Measurements from ENCODE around the gene GLIS2.

The GLIS2 gene

DNA sequence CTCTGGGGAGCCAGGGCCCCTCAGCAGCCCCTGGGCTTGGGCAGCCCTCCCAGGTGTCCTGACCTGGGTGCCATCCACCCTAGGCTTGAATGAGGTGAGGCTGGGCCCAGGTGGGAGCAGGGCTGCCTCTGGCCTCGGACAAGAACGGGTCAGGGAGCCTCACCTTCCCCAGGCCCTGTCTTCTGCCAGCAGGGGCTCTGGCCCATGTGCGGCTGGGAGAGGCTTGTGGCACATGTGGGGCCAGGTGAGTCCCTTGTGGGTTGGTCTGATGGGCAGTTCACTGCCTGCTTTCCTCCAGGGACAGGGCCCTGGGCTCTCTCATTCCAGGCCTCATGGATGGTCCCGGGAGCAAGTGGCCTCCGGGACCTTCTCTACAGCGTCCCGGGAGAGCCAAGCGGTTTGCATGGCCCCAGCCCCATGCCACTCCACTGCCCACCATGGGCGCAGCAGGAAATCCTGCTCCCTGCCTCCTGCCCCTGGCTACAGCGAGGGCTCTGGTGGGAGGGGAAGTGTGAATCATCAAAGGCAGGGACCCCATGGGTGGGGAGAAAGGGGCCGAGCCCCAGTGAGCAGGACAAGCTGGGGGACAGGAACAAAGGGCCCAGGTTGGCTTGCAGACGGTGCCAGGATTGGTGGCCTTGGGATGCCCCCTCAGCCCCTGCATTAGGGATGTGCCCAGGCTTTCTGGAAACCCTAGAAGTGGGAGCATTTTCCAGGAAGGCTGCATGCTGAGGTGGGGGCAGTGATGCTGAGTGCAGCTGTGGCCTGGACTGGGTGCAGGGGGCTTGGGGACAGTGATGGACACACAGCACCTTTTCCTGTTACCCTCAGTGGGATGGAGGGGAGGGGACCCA, 68.0 kb downstream of the GLIS2 start:
- no peak for DNase-seq (ENCODE audit: low spot score)

DNA sequence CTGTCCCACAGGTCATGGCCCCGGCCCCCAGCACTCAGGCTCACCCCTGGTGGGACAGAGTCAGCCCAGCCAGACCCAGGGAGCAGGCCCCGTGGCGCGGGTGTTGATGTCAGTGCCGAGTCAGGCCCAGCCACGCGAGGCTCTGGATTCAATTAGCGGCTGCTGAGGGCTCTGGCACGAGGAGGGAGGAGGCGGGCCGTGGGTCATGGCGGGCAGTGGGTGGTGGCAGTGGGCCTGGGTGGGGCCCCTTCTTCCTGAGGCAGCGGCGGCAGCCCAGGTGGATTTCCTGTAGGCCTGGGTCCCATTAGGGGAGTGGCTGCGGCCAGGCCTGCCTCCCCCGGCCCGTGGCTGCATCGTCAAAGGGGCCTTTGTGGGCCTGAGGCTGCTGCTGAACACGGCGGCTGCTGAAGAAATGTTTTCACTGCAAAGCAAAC, 68.7 kb downstream of the GLIS2 start:
- no peak for DNase-seq (ENCODE audit: low spot score)

DNA sequence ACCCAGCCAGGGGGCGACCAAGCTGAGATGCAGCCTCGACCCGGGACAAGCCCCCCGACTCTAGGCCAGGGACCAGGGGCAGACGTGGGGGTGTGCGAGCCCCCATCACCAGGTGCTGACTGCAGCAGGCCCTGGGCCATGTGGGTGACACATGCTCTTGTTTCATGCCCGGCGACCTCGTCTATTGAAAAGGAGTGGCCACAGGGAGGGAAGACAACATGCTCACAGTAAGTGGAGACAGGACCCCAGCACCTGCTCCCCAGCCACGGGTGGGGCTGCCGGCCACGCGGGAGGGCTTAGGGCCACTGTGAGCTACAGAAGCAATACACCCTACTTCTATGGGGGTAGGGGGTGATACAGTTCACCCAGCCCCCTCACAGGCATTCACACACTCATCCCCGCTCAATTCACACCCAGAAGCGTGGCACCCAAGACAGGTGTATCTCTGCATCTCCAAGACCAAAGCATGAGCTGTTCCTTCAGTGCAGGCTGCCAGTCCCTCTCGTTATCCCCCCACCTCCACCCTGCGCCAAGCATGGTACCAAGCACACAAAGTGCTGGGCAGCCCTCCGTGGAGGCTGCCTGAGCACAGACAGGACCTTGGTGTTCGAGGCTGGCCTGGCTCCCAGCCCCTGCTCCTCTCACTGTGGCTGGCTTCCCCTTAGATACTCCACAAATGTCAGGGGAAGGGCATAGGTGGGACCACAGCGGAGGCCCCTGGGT, 69.4 kb downstream of the GLIS2 start:
- DNase-seq (ENCODE audit: low spot score): no peak

DNA sequence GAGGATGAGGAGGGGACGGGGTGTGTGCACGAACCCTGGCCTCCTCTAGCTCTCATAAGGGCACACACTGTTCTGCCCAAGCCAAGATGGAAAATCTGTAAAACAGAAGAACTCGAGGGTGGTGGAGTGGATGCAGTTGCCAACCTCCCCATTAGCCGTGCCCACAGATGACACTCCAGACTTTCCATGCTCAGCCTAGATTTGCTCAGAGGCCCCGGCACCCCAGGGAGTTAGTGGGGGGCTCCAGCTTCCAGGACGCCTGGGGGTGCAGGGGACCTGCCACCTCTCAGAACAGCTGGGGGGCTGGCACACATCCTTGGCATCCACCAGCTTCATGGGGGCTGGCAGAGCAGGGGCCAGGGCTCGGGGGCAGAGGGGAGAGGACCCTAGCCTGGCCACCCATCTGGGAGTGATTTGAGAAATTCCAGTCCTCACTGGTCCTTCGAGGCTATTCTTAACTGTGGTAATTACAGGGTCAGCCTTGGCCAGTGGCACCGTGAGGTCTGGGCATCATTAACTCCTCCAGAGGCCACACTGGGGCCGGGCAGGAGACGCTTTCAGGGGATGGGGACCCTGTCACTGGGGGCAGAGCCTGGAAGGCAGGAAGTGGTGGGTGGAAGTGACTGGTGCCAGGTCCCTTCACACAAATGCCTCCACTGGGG, 70.1 kb downstream of the GLIS2 start:
- DNase-seq (ENCODE audit: low spot score): no peak

DNA sequence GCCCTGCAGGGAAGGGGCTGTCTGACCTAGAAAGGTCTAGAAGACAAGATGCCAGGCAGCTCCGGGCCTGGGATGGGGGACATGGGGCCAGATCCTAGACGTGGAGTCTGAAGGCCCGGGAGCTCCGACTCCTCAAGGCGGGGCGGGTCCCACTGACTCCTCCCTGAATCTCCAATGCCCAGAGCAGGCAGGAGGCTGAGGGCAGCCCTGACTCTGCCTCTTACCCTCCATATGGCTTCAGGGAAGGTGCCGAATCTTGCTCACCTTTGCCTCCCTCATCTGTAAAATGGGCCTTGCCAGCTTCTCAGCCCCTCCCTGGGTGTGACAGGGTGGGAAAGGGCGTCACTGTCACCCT, 70.6 kb downstream of the GLIS2 start:
- DNase-seq (ENCODE audit: low spot score): no peak

DNA sequence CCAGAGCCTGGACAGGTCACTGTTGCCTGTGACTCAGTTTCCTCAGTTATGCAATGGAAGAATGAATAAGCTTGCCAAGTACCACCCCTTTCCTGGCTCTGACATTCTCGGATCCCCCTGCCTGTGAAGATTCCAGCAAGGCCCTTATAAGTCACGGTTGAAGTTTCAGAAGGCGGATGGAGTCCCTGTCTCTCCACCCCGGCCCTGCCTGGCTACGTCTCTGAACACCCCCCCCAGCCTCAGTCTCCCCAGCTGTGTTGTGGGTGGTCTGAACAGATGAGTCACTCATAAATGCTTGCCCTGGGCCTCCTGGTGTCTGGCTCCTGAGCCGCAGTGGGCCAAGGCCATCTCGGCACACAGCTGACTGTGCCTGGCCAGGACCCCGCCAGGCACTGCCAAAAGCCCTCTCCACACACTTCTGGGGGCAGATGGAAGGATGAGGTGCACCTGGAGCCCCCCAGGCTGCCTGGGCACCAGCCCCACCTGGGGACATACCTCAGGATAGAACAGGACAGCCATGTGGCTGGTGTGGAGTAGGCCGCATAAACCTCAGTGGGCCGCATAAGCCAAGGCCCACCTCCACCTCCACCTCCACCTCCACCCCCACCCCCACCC, 71.2 kb downstream of the GLIS2 start:
- no peak for DNase-seq (ENCODE audit: low spot score)

DNA sequence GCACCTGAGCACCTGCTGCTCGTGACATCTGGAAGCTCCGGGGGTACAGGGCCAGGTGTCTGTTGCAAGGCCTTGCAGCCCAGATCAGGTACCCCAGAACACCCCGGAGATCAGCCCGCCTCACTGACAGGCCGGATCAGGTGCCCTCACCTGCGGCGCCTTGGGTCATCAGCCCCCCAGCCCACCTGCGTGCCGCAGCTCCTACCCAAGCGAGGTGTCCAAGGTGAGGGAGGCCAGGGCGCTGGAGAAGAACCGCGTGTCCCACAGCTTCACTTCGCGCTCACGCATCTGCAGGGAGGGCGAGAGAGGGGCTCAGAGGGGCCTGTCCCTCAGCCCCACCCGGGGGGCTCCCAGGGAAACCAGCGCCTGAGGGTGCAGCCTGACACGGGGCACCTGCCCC, 71.9 kb downstream of the GLIS2 start:
- DNase-seq (ENCODE audit: low spot score): no peak

DNA sequence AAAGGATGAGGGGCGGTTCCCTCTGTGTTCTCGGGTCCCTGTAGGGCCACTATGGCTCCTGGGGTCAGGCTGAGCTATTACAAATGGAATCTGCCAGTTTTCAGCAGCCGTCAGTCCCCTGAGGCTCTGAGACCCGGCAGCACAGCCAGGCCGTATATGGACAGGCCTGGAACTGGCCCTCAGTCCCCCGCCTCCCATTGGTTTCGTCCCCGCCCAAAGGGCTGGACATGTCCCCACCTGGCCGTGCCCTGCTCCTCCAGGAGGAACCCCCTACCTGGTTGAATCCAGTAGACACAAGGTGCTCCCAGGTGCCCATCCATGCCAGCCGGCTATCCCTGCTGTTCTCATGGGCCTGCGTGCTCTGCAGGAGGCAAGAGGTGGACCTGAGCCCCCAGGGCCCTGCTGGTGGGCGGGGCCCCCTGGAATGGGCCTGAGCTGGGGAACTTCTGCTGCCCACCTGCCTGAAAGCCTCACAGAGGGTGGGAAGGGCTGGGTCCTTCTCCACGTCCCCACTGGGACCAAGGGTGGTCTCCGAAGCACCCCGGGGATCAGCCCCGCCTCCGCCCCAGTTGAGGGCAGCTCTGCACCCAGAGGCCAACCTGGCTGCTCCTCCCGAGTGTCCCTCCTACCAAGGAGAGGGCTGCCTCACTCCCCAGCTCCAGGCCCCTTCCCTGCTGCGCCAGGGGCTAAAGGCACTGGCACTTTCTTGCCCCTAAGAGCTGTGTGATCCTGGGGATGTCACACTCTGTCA, 72.6 kb downstream of the GLIS2 start:
- no peak for DNase-seq (ENCODE audit: low spot score)

Measured in HuH-7.5 (cell line).